22Rv1 (cell line): ENCODE results near the gene ZNF587.
"Not testable (repeated sequence)": the region's sequence is repeated elsewhere in the genome, so short reads cannot be mapped to it uniquely, and the experiment has no call there.

Experiments used
- H3K27ac ChIP-seq: fragments of 450-650 bp; 2 replicates; pipeline ENCODE4 v1.5.1; 2017
- ZFX ChIP-seq: fragments of 450-650 bp; IDR thresholded peaks from 2 replicates; pipeline ENCODE4 v1.6.1; 2017; ENCODE audit warnings: antibody characterized with exemption, borderline replicate concordance
- TF ChIP-seq, protein P1 (sequence below): fragments of 450-650 bp; IDR thresholded peaks from 2 replicates; pipeline ENCODE4 v1.5.1; 2017; ENCODE audit warnings: mild to moderate bottlenecking

The ZNF587 gene

DNA sequence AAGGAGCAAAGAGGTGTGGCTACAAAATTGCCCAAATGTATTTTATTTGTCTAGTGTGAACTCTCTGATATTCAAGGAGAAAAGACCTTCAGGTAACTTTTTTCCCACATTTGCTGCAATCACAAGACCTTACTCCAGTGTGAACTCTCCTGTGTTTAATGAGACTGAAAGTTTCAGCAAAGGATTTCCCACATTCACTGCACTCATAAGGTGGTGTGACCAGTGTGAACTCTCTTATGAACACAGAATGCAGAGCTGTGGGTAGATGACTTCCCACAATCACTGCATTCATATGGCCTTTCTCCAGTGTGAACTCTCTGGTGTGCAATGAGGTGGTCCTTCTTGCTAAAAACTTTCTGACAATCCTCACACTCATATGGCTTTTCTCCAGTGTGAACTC lies 22.8 kb downstream of the ZNF587 start:
- no peak overlapping the region for H3K27ac ChIP-seq
- TF ChIP-seq, protein P1, sequence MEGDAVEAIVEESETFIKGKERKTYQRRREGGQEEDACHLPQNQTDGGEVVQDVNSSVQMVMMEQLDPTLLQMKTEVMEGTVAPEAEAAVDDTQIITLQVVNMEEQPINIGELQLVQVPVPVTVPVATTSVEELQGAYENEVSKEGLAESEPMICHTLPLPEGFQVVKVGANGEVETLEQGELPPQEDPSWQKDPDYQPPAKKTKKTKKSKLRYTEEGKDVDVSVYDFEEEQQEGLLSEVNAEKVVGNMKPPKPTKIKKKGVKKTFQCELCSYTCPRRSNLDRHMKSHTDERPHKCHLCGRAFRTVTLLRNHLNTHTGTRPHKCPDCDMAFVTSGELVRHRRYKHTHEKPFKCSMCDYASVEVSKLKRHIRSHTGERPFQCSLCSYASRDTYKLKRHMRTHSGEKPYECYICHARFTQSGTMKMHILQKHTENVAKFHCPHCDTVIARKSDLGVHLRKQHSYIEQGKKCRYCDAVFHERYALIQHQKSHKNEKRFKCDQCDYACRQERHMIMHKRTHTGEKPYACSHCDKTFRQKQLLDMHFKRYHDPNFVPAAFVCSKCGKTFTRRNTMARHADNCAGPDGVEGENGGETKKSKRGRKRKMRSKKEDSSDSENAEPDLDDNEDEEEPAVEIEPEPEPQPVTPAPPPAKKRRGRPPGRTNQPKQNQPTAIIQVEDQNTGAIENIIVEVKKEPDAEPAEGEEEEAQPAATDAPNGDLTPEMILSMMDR = no peak
- no peak for TF ChIP-seq ZFX

DNA sequence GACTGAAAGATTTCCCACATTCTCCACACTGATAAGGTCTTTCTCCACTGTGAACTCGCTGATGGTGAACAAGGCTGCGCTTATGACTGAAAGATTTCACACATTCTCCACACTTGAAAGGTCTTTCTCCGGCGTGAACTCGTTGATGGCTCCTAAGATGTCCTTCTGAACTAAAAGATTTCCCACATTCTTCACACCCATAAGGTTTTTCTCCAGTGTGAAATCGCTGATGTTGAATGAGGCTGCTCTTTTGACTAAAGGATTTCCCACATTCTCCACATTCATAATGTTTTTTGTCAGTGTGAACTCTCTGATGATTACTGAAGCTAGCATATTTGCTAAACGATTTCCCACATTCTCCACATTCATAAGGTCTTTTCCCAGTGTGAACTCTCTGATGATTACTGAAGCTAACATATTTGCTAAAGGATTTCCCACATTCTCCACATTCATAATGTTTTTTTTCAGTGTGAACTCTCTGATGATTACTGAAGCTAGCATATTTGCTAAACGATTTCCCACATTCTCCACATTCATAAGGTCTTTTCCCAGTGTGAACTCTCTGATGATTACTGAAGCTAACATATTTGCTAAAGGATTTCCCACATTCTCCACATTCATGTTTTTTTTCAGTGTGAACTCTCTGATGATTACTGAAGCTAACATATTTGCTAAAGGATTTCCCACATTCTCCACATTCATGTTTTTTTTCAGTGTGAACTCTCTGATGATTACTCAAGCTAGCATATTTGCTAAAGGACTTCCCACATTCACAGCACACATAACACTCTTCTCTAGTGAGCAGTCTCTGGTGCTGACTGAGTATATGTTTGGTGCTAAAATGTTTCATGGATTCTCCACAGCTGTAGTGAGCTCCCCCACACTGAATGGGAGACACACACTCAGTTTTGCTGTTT lies 24.5 kb downstream of the ZNF587 start:
- not testable (repeated sequence) for H3K27ac ChIP-seq

DNA sequence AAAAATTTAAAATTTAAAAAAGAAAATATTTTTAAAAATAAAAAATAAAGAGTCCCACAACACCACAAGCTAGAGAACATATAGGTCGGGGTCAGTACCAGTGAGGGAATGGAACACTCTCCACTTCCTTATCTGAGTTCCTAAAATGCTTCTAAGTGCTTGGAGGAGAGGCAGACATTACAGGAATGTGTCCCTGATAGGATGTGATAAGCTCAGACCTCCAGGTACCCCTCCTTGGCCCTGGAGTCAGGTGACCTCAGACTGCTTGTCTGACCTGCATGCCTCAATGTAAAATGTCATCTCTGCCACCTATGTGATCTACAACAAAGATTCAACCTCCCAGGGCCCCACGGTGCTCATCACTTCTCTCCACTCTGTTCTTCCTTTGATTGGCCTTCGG lies 36.4 kb downstream of the ZNF587 start:
- no peak overlapping the region for H3K27ac ChIP-seq
- TF ChIP-seq, protein P1 = no peak
- no peak for TF ChIP-seq ZFX

DNA sequence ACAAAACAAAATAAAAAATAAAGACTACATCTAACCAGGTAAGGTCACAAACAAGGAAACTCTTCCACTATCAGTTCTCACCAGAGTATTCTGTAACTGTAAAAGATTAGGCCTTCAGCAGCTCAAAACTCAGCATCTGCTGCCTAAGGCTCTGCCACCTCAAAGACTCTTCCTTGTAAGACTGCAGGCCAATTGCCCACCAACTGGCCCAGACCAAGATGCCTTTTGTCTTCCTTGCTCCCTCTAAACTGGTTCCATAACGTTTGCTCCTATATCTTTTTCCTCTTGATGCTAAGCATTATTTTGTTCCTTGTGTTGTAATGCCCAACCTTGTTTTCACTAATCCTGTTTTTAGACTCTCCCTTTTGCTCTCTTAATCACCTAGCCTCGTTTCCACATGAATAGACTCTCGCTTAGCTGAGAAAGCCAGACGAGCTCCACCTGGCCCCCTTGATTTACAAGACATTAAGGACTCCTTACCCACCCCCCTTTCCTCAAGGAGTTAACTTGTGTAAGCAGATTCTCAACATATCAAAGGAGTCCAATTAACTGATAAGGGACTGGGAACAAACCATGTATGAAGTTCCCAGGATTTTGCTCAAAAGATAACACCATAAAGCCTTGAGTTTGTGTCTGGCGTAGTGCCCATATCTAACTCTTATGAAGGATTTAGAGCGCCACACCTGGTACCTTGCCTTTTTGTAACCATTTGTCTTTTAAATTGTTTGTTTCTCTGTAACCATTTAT lies 37.7 kb downstream of the ZNF587 start:
- H3K27ac ChIP-seq = no peak overlapping the region
- TF ChIP-seq, protein P1 = no peak
- no peak for TF ChIP-seq ZFX

DNA sequence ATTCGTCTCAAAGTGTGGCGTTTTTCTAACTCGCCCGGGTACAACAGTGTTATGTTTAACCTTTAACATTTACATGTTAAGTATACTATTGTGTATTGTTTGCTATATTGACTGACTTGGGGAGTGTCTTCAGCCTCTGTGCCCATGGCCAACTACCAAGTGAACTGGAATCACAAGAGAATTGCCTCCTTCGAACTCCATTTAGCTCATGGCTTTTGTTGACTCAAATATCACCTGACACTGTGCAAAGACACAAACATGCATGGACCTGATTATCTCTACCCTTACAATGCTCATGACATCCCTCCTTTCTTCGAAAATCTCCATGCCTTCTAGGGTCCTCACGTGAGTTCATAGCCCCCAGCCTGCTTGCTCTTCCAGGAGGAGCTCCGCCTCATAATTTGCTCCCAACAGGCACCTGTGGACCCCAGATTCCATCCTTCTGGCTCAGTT lies 38.5 kb downstream of the ZNF587 start:
- H3K27ac ChIP-seq = no peak overlapping the region; the same call in 1 of the 2 replicates

DNA sequence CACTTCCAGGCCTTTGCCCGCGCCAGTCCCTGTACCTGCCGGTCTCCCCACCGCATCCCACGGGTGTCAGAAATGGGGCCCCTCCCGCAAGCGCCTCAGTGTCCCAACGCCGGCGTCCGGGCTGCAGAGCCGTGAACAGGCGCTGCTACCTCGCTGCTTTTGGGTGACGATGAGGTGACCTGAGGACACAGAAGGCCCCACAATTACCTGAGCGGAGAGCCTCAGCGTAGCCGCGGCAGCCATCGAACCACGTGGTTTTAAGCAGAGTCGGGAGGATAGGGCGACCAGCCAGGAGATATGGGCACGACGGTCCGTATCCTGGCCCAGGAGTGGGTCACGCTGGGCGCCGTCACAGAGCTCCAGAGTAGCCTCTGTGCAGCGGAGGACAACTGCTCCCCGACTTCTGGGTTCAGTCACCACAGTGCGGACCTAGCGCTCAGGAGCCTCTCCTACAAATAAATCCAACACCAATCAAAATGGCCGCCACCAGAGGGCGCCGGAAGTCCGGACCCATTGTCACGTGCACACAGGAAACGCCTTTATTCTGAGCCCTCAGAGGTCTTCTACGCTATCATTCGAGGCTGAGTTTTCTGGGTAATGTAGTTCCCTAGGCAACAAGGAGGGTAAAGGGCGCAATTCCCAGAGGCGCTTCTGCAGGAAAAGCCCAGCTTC lies 39.0 kb downstream of the ZNF587 start, which contains the start of gene ZNF814:
Gene ZNF814 (minus strand): TSS at position 478 of the 672 bp plus-strand sequence. CDS start 235 bp downstream, at position 243.
- peak within 1 kb of the TSS; percentile 18; the same call in 1 of the 2 replicates for H3K27ac ChIP-seq

More for the DNA sequence above, 38.5 kb downstream of the ZNF587 start:
- TF ChIP-seq, protein P1 = no peak
- no peak for TF ChIP-seq ZFX

DNA sequence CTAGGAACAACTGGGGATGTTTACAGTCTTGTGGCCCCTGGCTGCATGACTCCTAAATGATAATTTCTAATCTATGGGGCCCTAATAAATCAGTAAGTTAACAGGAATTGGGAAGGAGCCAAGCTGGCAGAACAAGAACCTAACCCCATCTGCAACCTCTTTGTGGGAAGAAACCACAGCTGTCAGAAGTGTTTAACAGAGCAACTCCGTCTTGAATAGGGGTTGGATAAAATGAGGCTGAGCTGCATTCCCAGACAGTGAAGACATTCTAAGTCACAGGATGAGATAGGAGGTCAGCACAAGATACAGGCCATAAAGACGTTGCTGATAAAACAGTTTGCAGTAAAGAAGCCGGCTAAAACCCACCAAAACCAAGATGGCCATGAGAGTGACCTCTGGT lies 41.0 kb downstream of the ZNF587 start:
- H3K27ac ChIP-seq = not testable (repeated sequence)

More for the DNA sequence above, 39.0 kb downstream of the ZNF587 start, which contains the start of gene ZNF814:
- TF ChIP-seq, protein P1 = peak; percentile 55; the same call in 1 of the 2 replicates
- no peak for TF ChIP-seq ZFX
